GM18520 (cell line): ENCODE data around the gene KCTD11.

Experiments
- ATAC-seq: cut with Tn5 transposase; IDR thresholded peaks from one replicate; pipeline ENCODE4 v1.9.1; 2021; ENCODE audit not compliant: unreplicated experiment

KCTD11 gene

DNA sequence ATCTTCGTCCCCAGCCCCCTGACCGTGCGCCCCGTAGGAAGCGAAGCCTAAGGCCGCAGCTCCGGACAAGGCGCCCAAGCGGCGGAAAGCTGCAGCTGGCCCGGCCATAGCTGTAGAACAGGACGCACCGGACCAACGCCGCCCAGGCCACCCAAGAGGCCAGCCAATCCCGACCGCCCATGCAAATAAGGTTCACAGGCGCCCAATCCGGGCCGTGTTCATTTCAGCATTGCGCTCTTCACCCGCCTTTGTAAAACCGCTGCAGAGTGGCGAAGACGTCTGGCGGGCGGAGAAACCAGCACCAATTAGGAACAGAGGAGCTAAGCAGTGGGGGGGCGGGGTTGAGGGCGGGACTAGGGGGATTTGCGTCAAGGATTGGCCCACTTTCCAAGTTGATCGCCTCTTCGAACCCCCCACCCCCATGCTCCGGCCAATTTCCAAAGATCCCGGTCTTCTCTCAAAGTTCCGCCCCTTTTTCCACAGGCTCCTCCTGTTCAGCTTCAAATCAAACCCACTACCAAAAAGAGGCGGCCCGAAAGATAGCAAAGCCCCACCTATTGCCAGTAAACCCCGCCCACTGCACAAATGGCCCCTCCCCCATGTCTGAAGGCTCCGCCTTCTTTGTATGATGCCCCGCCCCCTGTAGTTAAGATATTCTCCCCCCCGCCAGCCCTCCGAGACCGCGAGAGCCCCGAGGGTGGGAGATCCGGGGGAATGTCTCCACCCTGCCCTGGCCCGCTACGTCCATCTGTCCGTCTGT, 52.2 kb downstream of the KCTD11 start, which contains the start of gene TMEM256:
Gene TMEM256, minus strand, starts transcription at position 121 of the 760 bp plus-strand sequence. Its CDS starts 13 bp downstream, at position 108.
- peak; percentile 92 for ATAC-seq
